Tibial nerve (tissue), 4 donors: ENCODE data around the gene LTBP1. TPM values are rescaled to one million over a fixed set of nuclear protein-coding genes. Genes with fewer than 3 reads are reported as not detected.

Experiments used
- DNase-seq, 2 donors: peaks; one replicate each; pipeline ENCODE4 v3.0.0-alpha.2; 2019; ENCODE audit warnings: low spot score in 2 of 2
- H3K27ac ChIP-seq, 4 donors: fragments of 200-600 bp; sonication (generic) in 3 of 4; one replicate each; pipeline ENCODE4 v1.5.1; 2017 to 2019; ENCODE audit warnings: mild to moderate bottlenecking in 1 of 4
- H3K27me3 ChIP-seq, 2 donors: fragments of 200-600 bp; sonication (generic) in 1 of 2; one replicate each; pipeline versions ENCODE4 v1.5.1 to v1.6.0; 2017 to 2019
- H3K36me3 ChIP-seq, 3 donors: fragments of 200-600 bp; sonication (generic); one replicate each; pipeline ENCODE4 v1.5.1; 2018 to 2019
- H3K4me1 ChIP-seq, 4 donors: fragments of 200-600 bp; sonication (generic) in 3 of 4; one replicate each; pipeline ENCODE4 v1.5.1; 2017 to 2019
- H3K4me3 ChIP-seq, 4 donors: fragments of 200-600 bp; sonication (generic) in 3 of 4; one replicate each; pipeline ENCODE4 v1.5.1; 2017 to 2019; ENCODE audit warnings: mild to moderate bottlenecking in 1 of 4, moderate library complexity in 1 of 4
- H3K9me3 ChIP-seq, 4 donors: fragments of 200-600 bp; sonication (generic) in 3 of 4; one replicate each; pipeline ENCODE4 v1.5.1; 2017 to 2019
- CTCF ChIP-seq, 5 experiments: fragments of 200-600 bp in 3 of 5; fragments of 450-650 bp in 2 of 5; sonication (generic) in 3 of 5; IDR thresholded peaks; one replicate each; pipeline ENCODE4 v1.5.1; 2016 to 2019; ENCODE audit warnings: antibody characterized with exemption in 5 of 5, mild to moderate bottlenecking in 3 of 5, moderate library complexity in 2 of 5
- EP300 ChIP-seq, 2 donors: sonication (generic); formaldehyde crosslinking; IDR thresholded peaks; one replicate each; pipeline ENCODE4 v1.6.1; 2017; ENCODE audit warnings: antibody characterized with exemption in 2 of 2, mild to moderate bottlenecking in 1 of 2
- POLR2A ChIP-seq, 2 donors: fragments of 450-650 bp; IDR thresholded peaks; one replicate each; pipeline ENCODE4 v1.6.1; 2017; ENCODE audit warnings: antibody characterized with exemption in 2 of 2, mild to moderate bottlenecking in 2 of 2, moderate library complexity in 2 of 2
- WGBS, 2 donors: methylation state at CpG; one replicate each; pipeline ENCODE4 v1.1.5; 2018; 5-methylcytosine and 5-hydroxymethylcytosine counted together
- total RNA-seq, 4 donors: library from RNA; depleted of rRNA; stranded (reverse); fragments of >200 nt; gene quantifications; one replicate each; pipeline ENCODE4 v1.1.0, GENCODE V29; 2016

Gene LTBP1
- total RNA-seq, 4 donors from 2014 or later = 29.4 to 89.8 (median 50.6) TPM

- peak in 1 of 5 experiments; percentile 20 for TF ChIP-seq CTCF (IDR thresholded peaks at IDR 0.05)
- TF ChIP-seq POLR2A (IDR thresholded peaks at IDR 0.05) = no peak
- 32% methylated on average over 6 of the region's 6 CpGs for WGBS, 2 donors
- Histone ChIP-seq H3K27me3 (no peaks in the 10 kb centered on the region), H3K4me1 (peaks cover 0 to 14% (median 0%) of the 10 kb centered on the region in 4 donors), H3K4me3 (no peak overlapping the region), H3K9me3 (peaks cover 0 to 13% (median 0%) of the 10 kb centered on the region in 4 donors), H3K36me3 (no peaks in the 10 kb centered on the region), H3K27ac (peak overlapping the region in 2 of 4 donors; percentile 34 to 56)
- no peak for DNase-seq
Measured at GRCh38 chr2:33093283-33093993, 146.7 kb downstream of the LTBP1 start.

- WGBS, 2 donors = 78 to 95% methylated on average over 1 of the region's 1 CpG
- H3K27ac ChIP-seq = no peak overlapping the region
- H3K9me3 ChIP-seq = peaks cover 0 to 13% (median 0%) of the 10 kb centered on the region in 4 donors
- DNase-seq = no peak
- no peaks in the 10 kb centered on the region for H3K27me3 ChIP-seq
- H3K4me3 ChIP-seq = no peak overlapping the region
- H3K36me3 ChIP-seq = no peaks in the 10 kb centered on the region
- TF ChIP-seq CTCF (IDR thresholded peaks at IDR 0.05) (no peak), EP300 (IDR thresholded peaks at IDR 0.05) (no peak), POLR2A (IDR thresholded peaks at IDR 0.05) (no peak)
- H3K4me1 ChIP-seq = peaks cover 0 to 14% (median 0%) of the 10 kb centered on the region in 4 donors
Measured at GRCh38 chr2:33094303-33094702, 147.6 kb downstream of the LTBP1 start.

GRCh38 chr2:33099989-33100388 lies 153.2 kb downstream of the LTBP1 start:
- H3K36me3 ChIP-seq = no peaks in the 10 kb centered on the region
- TF ChIP-seq CTCF (IDR thresholded peaks at IDR 0.05) (no peak), EP300 (IDR thresholded peaks at IDR 0.05) (no peak)
- H3K27me3 ChIP-seq = no peaks in the 10 kb centered on the region
- H3K27ac ChIP-seq = no peak overlapping the region
- peaks cover 0 to 13% (median 0%) of the 10 kb centered on the region in 4 donors for H3K9me3 ChIP-seq
- 89 to 95% methylated on average over 4 of the region's 4 CpGs for WGBS, 2 donors
- no peak overlapping the region for H3K4me3 ChIP-seq
- H3K4me1 ChIP-seq = peaks cover 0 to 20% (median 3%) of the 10 kb centered on the region in 4 donors
- DNase-seq = no peak

GRCh38 chr2:33100921-33101320 lies 154.2 kb downstream of the LTBP1 start:
- Histone ChIP-seq H3K27me3 (no peaks in the 10 kb centered on the region), H3K27ac (no peak overlapping the region), H3K4me3 (no peak overlapping the region), H3K4me1 (peaks cover 0 to 22% (median 4%) of the 10 kb centered on the region in 4 donors), H3K9me3 (peaks cover 0 to 4% (median 0%) of the 10 kb centered on the region in 4 donors), H3K36me3 (no peaks in the 10 kb centered on the region)
- DNase-seq = no peak
- TF ChIP-seq CTCF (IDR thresholded peaks at IDR 0.05) (no peak), EP300 (IDR thresholded peaks at IDR 0.05) (no peak), POLR2A (IDR thresholded peaks at IDR 0.05) (no peak)

GRCh38 chr2:33104052-33104623 lies 157.4 kb downstream of the LTBP1 start:
- H3K4me3 ChIP-seq = no peak overlapping the region
- TF ChIP-seq CTCF (IDR thresholded peaks at IDR 0.05) (no peak), POLR2A (IDR thresholded peaks at IDR 0.05) (no peak), EP300 (IDR thresholded peaks at IDR 0.05) (no peak)
- DNase-seq = no peak
- H3K9me3 ChIP-seq = no peaks in the 10 kb centered on the region
- H3K27me3 ChIP-seq = no peaks in the 10 kb centered on the region
- WGBS, 2 donors = 42 to 47% methylated on average over 5 of the region's 5 CpGs
- H3K36me3 ChIP-seq = no peaks in the 10 kb centered on the region
- peaks cover 0 to 25% (median 4%) of the 10 kb centered on the region in 4 donors for H3K4me1 ChIP-seq
- H3K27ac ChIP-seq = peak overlapping the region in 2 of 4 donors; percentile 36 to 43
